Upper lobe of left lung (tissue), 4 donors: ENCODE data around the gene NPC2.

Source experiments
- CTCF ChIP-seq, 6 experiments: fragments of 450-650 bp in 4 of 6; fragments of 200-600 bp in 2 of 6; sonication (generic) in 2 of 6; IDR thresholded peaks; one replicate each; pipeline ENCODE4 v1.5.1; 2016 to 2019; ENCODE audit warnings: antibody characterized with exemption in 6 of 6
- EP300 ChIP-seq, 4 donors: sonication (generic); formaldehyde crosslinking; IDR thresholded peaks; one replicate each; pipeline ENCODE4 v1.5.1; 2017; ENCODE audit warnings: antibody characterized with exemption in 4 of 4, control low read depth in 2 of 4
- POLR2A ChIP-seq, 4 donors: fragments of 450-650 bp; IDR thresholded peaks; one replicate each; pipeline ENCODE4 v1.5.1; 2016 to 2017; ENCODE audit warnings: antibody characterized with exemption in 4 of 4, mild to moderate bottlenecking in 2 of 4

GRCh38 chr14:74526854-74527585 is 33.9 kb upstream of the NPC2 start:
- TF ChIP-seq CTCF (IDR thresholded peaks at IDR 0.05) (no peak), EP300 (IDR thresholded peaks at IDR 0.05) (no peak), POLR2A (IDR thresholded peaks at IDR 0.05) (no peak)
